ENCODE results near the gene ASGR1.

ASGR1 gene

GRCh38 chr17:7216242-7217112 lies 37.3 kb upstream of the ASGR1 start:
- DNase-seq (ENCODE audit: low read depth), result no peak

- no peak for DNase-seq (ENCODE audit: low read depth)
Observed at GRCh38 chr17:7215652-7216180, 36.5 kb upstream of the ASGR1 start.

- DNase-seq (ENCODE audit: low read depth), result no peak
Observed at GRCh38 chr17:7215136-7215638, 36.0 kb upstream of the ASGR1 start.

DNA sequence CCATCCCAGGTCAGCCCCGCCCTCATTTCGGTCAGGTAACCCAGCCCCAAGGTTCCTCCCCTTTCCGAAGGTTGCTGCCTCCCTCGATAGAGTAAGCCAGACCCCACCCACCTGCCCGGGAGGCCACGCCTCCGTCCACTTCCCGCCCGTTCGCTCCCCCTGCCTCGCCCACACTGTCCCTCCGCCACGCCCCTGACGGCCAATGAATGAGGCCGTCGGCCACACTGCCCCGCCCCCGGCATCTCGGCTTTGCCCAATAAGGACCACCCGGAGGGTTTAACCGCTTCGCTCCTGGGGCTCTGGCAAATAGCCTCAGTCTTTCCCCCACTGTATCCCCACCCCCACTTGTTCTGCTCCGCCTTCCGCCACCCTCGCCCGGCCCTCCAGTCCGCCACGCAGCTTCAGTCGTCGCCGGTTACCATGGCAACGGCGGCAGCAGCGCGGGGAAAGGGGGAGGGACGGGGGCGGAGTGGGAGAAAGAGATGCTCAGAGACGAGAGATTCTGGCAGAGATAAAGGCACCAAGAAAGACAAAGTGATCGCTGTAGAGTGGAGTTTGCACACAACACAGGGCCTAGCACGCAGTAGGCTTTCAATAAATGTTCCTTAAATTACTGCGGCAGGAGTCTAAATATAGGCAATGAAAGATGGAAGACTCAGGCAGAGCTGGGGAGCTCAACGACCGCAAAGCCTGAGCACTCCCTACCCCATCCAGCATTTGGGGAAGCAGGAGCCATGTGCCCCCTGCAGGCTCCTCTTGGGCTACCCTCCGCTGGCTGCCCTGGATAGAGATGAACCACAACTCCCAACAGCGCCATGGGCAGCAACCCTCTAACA lies 35.3 kb upstream of the ASGR1 start:
- DNase-seq (ENCODE audit: low read depth), result peak; percentile 99

- DNase-seq (ENCODE audit: low read depth), result no peak
Observed at GRCh38 chr17:7213895-7214299, 34.7 kb upstream of the ASGR1 start.

DNA sequence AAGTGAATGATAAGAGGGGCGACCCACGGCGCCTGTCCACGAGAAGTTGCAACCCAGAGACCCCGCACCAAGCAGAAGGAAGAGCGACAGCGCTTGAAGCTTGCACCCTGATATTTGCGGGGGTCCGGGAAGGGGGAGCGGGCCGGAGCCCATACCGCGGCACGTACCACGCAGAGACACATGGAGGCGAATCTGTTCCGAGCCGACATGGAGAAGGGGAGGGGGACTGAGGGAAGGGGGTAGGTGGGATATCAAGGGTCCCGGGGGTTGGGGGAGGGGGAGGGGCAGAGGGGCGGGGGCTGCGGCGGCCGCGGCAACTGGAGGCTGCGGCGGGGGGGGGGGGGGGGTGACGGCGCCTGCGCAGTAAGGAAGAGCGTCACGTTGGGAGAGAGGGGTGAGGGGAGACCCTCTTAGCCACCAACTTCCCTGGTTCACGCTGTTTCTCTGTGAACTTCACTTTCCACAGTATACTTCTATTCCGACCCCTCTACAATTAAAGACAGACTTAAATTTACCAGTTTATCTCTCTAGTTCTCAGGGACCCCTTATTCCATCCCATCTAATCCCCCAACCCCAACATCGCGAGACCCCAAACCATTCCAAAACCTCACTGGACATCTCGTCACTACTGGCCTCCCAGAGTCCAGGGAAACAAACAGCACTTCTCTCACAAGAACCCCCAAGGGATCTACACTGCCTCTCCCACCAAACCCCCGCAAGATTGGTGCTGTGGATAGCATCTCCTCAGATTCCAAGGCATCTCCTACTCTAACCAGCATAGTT lies 32.5 kb upstream of the ASGR1 start:
- no peak for DNase-seq (ENCODE audit: low read depth)

GRCh38 chr17:7208754-7209460 lies 29.7 kb upstream of the ASGR1 start:
- DNase-seq (ENCODE audit: low read depth), result no peak

- DNase-seq (ENCODE audit: low read depth), result no peak
Observed at GRCh38 chr17:7208027-7208571, 28.9 kb upstream of the ASGR1 start.

GRCh38 chr17:7207120-7208001 lies 28.2 kb upstream of the ASGR1 start:
- DNase-seq (ENCODE audit: low read depth), result no peak

GRCh38 chr17:7205561-7205960 lies 26.4 kb upstream of the ASGR1 start:
- DNase-seq (ENCODE audit: low read depth), result no peak

- peak; percentile 91 for DNase-seq (ENCODE audit: low read depth)
Observed at GRCh38 chr17:7204828-7205461, 25.8 kb upstream of the ASGR1 start.

GRCh38 chr17:7204336-7204735 lies 25.2 kb upstream of the ASGR1 start:
- DNase-seq (ENCODE audit: low read depth), result no peak

DNA sequence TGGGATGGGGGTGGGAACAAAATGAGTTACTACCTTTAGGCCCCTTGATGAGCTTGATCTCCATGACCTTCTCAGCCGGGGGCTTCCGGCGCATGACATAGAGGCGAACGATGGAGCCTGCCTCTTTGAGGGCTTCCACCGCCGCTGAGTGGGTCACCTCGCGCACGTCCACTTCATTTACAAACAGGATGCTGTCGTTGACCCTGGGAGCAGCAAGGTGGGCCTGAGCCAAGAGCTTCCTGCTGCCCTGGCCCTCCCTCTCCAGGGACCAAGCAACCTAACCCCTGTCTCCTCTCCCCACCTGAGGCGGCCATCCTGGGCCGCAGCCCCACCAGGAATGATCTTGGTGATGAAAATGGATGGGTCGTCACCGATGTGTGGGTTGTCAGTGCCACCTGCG lies 24.2 kb upstream of the ASGR1 start:
- no peak for DNase-seq (ENCODE audit: low read depth)

- no peak for DNase-seq (ENCODE audit: low read depth)
Observed at GRCh38 chr17:7196651-7197401, 17.7 kb upstream of the ASGR1 start.

- no peak for DNase-seq (ENCODE audit: low read depth)
Observed at GRCh38 chr17:7195971-7196370, 16.8 kb upstream of the ASGR1 start.

DNA sequence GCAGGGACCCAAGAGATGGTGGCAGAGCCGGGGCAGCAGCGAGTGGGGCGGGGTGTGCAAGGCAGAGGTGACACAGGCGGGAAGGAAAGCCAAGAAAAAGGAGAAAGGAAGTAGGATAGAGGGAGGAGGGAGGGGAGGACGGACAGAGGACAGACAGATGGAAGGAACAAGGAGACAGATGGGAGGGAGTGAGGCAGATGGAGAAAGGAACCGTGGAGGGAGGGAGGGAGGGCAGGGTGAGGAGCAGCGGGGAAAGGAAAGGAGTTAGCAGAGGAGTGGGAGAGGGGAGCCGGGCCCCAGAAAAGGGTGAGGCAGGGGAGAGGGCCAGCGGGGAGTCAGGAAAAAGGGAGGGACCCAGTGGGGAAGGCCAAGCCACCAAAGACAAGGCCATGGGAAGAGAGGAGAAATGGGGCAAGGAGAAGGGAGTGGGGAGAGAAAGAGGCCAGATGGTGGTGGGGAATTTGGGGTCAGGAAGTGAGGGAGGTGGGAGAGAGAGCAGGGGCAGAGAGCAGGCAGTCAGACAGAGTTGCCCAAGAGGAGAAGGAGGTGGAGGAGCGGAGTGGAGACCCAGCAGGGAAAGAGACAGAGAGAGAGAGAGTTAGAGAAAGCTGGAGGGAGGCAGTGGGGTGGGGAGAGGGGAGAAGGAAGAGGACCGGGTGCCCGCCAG lies 13.2 kb upstream of the ASGR1 start:
- DNase-seq (ENCODE audit: low read depth), result no peak

DNA sequence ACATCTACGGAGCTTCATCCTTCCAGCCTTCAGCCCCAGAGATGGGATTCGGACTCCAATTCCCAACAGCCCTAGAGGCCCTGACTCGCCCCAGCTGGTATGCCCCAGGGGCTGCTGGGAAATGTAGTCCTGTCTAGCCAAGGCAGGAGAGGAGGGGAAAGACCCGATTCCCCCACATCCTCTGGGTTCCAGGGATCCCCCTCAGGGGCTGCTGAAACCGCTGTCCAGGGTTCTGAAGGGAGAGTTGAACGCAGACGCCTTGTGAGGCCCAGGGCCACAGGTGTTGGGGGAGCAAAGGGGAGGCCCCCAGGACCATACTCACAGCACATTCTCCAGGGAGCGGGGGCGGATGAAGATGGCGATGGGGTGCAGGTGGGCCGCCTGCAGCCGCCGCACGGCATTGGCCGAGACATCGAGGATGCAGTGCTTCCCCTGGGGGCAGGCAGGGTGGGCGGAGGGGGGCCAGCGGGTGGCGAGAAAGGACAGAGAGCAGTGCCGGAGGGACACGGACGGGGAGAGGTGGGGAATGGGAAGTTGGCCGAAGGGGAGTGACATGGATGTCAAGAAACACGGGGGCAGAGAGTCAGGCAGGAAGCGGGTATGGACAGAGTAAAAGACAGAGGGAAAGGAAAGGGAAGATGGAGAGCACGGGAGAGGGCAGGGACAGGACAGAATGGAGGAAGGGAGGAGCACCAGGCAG lies 12.6 kb upstream of the ASGR1 start:
- no peak for DNase-seq (ENCODE audit: low read depth)

DNA sequence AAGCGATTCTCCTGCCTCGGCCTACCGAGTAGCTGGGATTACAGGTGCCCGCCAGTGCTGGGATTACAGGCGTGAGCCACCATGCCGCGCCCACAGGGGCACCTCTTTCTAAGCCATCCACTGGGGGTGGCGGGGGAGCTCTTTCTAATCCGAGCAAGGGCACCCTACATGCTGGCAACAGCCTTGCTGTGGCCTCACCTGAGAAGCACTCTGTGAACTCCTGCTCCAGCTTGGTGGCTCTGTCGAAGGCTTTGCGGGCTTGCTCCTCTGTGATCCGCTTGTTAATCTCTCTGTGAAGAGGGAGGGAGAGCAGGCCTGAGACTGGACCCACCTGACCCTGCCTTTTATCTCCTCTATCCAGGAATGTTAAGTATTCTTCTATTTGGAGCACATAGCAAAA lies 11.9 kb upstream of the ASGR1 start:
- DNase-seq (ENCODE audit: low read depth), result no peak

Measured in stimulated activated CD8-positive, alpha-beta memory T cell treated with anti-CD3 and anti-CD28 coated beads, Interleukin-15, amount 100 ng/mL, for 1 hour (primary cell).